ENCODE data around the gene WIPI1. TPM values are rescaled to one million over a fixed set of nuclear protein-coding genes. Genes with fewer than 3 reads are reported as not detected.

The WIPI1 gene
- total and polyA plus RNA-seq, 2 donors from 2014 or later: 40.9 to 41.2 TPM

GRCh38 chr17:68468788-68469187 is 11.5 kb upstream of the WIPI1 start:
- no peak for FAIRE-seq

GRCh38 chr17:68468334-68468733 is 11.0 kb upstream of the WIPI1 start:
- Histone ChIP-seq H3K9ac (ENCODE audit: low read length in 3 of 3) (no peak overlapping the region), H3K27ac (ENCODE audit: low read depth in 2 of 2, low read length in 2 of 2) (no peak overlapping the region), H3K4me3 (ENCODE audit: low read length in 3 of 3) (no peak overlapping the region), H3K4me1 (ENCODE audit: control insufficient read depth in 2 of 3, insufficient read depth in 2 of 3, low read depth in 1 of 3, low read length in 3 of 3) (no peaks in the 10 kb centered on the region), H3K9me3 (ENCODE audit: control insufficient read depth in 2 of 3, insufficient read depth in 1 of 3, low read length in 3 of 3) (no peaks in the 10 kb centered on the region), H3K27me3 (ENCODE audit: control insufficient read depth, insufficient read depth, low read length) (no peaks in the 10 kb centered on the region), H3K36me3 (ENCODE audit: control insufficient read depth in 2 of 3, insufficient read depth in 3 of 3, low read length in 3 of 3) (no peaks in the 10 kb centered on the region)
- FAIRE-seq (no peak), DNase-seq (no peak)
- intact Hi-C loops (cut with DNase I): no loop called here
- TF ChIP-seq CTCF (IDR thresholded peaks at IDR 0.05; ENCODE audit: borderline replicate concordance, extremely low read depth, insufficient read depth): no peak

More at GRCh38 chr17:68468788-68469187, 11.5 kb upstream of the WIPI1 start:
- H3K27me3 ChIP-seq (ENCODE audit: control insufficient read depth, insufficient read depth, low read length): no peaks in the 10 kb centered on the region
- no peaks in the 10 kb centered on the region for H3K36me3 ChIP-seq (ENCODE audit: control insufficient read depth in 2 of 3, insufficient read depth in 3 of 3, low read length in 3 of 3)
- H3K9ac ChIP-seq (ENCODE audit: low read length in 3 of 3): no peak overlapping the region
- no peak overlapping the region for H3K4me3 ChIP-seq (ENCODE audit: low read length in 3 of 3)
- no peaks in the 10 kb centered on the region for H3K9me3 ChIP-seq (ENCODE audit: control insufficient read depth in 2 of 3, insufficient read depth in 1 of 3, low read length in 3 of 3)
- TF ChIP-seq CTCF (IDR thresholded peaks at IDR 0.05; ENCODE audit: borderline replicate concordance, extremely low read depth, insufficient read depth): no peak
- intact Hi-C loops (cut with DNase I): no loop called here
- no peak overlapping the region for H3K27ac ChIP-seq (ENCODE audit: low read depth in 2 of 2, low read length in 2 of 2)
- no peak for DNase-seq
- no peaks in the 10 kb centered on the region for H3K4me1 ChIP-seq (ENCODE audit: control insufficient read depth in 2 of 3, insufficient read depth in 2 of 3, low read depth in 1 of 3, low read length in 3 of 3)

GRCh38 chr17:68463211-68464019 is 6.1 kb upstream of the WIPI1 start:
- Histone ChIP-seq H3K9ac (ENCODE audit: low read length in 3 of 3) (no peak overlapping the region), H3K27ac (ENCODE audit: low read depth in 2 of 2, low read length in 2 of 2) (no peak overlapping the region), H3K4me3 (ENCODE audit: low read length in 3 of 3) (no peak overlapping the region), H3K27me3 (ENCODE audit: control insufficient read depth, insufficient read depth, low read length) (no peaks in the 10 kb centered on the region), H3K9me3 (ENCODE audit: control insufficient read depth in 2 of 3, insufficient read depth in 1 of 3, low read length in 3 of 3) (no peaks in the 10 kb centered on the region), H3K4me1 (ENCODE audit: control insufficient read depth in 2 of 3, insufficient read depth in 2 of 3, low read depth in 1 of 3, low read length in 3 of 3) (peaks cover 0 to 11% (median 8%) of the 10 kb centered on the region in 3 donors), H3K36me3 (ENCODE audit: control insufficient read depth in 2 of 3, insufficient read depth in 3 of 3, low read length in 3 of 3) (no peaks in the 10 kb centered on the region)
- intact Hi-C loops (cut with DNase I): no loop called here
- DNase-seq: no peak
- no peak for FAIRE-seq
- TF ChIP-seq CTCF (IDR thresholded peaks at IDR 0.05; ENCODE audit: borderline replicate concordance, extremely low read depth, insufficient read depth): no peak

Data from kidney (tissue), 14 donors.